Astrocyte (in vitro differentiated cells and primary cell): ENCODE results near the gene MARK2. TPM values are rescaled to one million over a fixed set of nuclear protein-coding genes. Genes with fewer than 3 reads are reported as not detected.

Experiments used
- DNase-seq: peaks from one replicate; pipeline ENCODE4 v3.0.0-alpha.2; 2010; ENCODE audit warnings: low read depth
- FAIRE-seq: peaks from 2 replicates; lab custom pipeline; 2011; peaks lifted over from hg19 to GRCh38; lab: Jason Lieb, UNC
- H2AFZ ChIP-seq: 2 replicates; pipeline ENCODE4 v1.6.0; 2012; ENCODE audit warnings: low read depth, low read length, inconsistent platforms
- H3K27ac ChIP-seq: 2 replicates; pipeline ENCODE4 v1.5.1; 2011; ENCODE audit warnings: low read depth, low read length, inconsistent platforms
- H3K27me3 ChIP-seq: 2 replicates; pipeline ENCODE4 v1.6.0; 2011; ENCODE audit warnings: low read length, inconsistent platforms; ENCODE audit not compliant: insufficient read depth
- H3K36me3 ChIP-seq: 2 replicates; pipeline ENCODE4 v1.5.1; 2011; ENCODE audit warnings: low read length, inconsistent platforms; ENCODE audit not compliant: insufficient read depth
- H3K4me1 ChIP-seq: 2 replicates; pipeline ENCODE4 v1.5.1; 2011; ENCODE audit warnings: low read length, inconsistent platforms; ENCODE audit not compliant: insufficient read depth
- H3K4me2 ChIP-seq: 2 replicates; pipeline ENCODE4 v1.6.0; 2012; ENCODE audit warnings: low read length, inconsistent platforms
- H3K4me3 ChIP-seq: 2 replicates; pipeline ENCODE4 v1.5.1; 2011; ENCODE audit warnings: low read depth, mild to moderate bottlenecking, low read length, inconsistent platforms; ENCODE audit not compliant: insufficient read depth
- H3K79me2 ChIP-seq: 2 replicates; pipeline ENCODE4 v1.6.0; 2012; ENCODE audit warnings: mild to moderate bottlenecking, low read length, inconsistent platforms; ENCODE audit not compliant: insufficient read depth
- H3K9ac ChIP-seq: 2 replicates; pipeline ENCODE4 v1.6.0; 2012; ENCODE audit warnings: mild to moderate bottlenecking, low read length, inconsistent platforms
- H3K9me3 ChIP-seq: 2 replicates; pipeline ENCODE4 v1.5.1; 2012; ENCODE audit warnings: low read depth, mild to moderate bottlenecking, low read length, inconsistent platforms; ENCODE audit not compliant: insufficient read depth
- H4K20me1 ChIP-seq: 2 replicates; pipeline ENCODE4 v1.6.0; 2012; ENCODE audit warnings: low read length, inconsistent platforms; ENCODE audit not compliant: insufficient read depth
- H3K27ac Mint-ChIP-seq: one replicate; pipeline ENCODE4 v1.8.0; 2021; ENCODE audit warnings: mild to moderate bottlenecking, mixed read lengths; ENCODE audit not compliant: unreplicated experiment
- H3K27me3 Mint-ChIP-seq: one replicate; pipeline ENCODE4 v1.8.0; 2021; ENCODE audit warnings: low read depth, mixed read lengths; ENCODE audit not compliant: unreplicated experiment
- H3K36me3 Mint-ChIP-seq: one replicate; pipeline ENCODE4 v1.8.0; 2021; ENCODE audit warnings: low read depth, mixed read lengths; ENCODE audit not compliant: unreplicated experiment
- H3K4me1 Mint-ChIP-seq: one replicate; pipeline ENCODE4 v1.8.0; 2021; ENCODE audit warnings: low read depth, mixed read lengths; ENCODE audit not compliant: unreplicated experiment
- H3K4me3 Mint-ChIP-seq: one replicate; pipeline ENCODE4 v1.8.0; 2021; ENCODE audit warnings: mild to moderate bottlenecking, moderate library complexity, mixed read lengths; ENCODE audit not compliant: unreplicated experiment
- H3K9me3 Mint-ChIP-seq: one replicate; pipeline ENCODE4 v1.8.0; 2021; ENCODE audit warnings: mild to moderate bottlenecking, mixed read lengths; ENCODE audit not compliant: unreplicated experiment
- CTCF ChIP-seq: IDR thresholded peaks from 2 replicates; pipeline ENCODE4 v1.5.1; 2011; ENCODE audit warnings: low read depth, mild to moderate bottlenecking, inconsistent platforms, low read length, moderate library complexity; ENCODE audit not compliant: insufficient read depth
- EZH2 ChIP-seq: IDR thresholded peaks from 2 replicates; pipeline ENCODE4 v1.6.1; 2012; ENCODE audit warnings: mild to moderate bottlenecking, low read length, inconsistent platforms; ENCODE audit not compliant: insufficient read depth
- total RNA-seq: library from RNA; stranded (reverse); gene quantifications from 2 replicates; pipeline ENCODE4 v1.2.1, GENCODE V29; 2021

MARK2 gene
- total RNA-seq, 1 donor from 2014 or later: 38.1 TPM

GRCh38 chr11:63851364-63851763, 12.5 kb downstream of the MARK2 start:
- H3K27me3 Mint-ChIP-seq: no peaks in the 10 kb centered on the region
- peaks cover 77% of the 10 kb centered on the region for H4K20me1 ChIP-seq
- no peak overlapping the region for H3K4me2 ChIP-seq
- H3K4me3 Mint-ChIP-seq: peak overlapping the region; percentile 1
- no peak for FAIRE-seq
- peaks cover 11% of the 10 kb centered on the region for H3K4me1 Mint-ChIP-seq
- H3K36me3 ChIP-seq: no peaks in the 10 kb centered on the region
- no peaks in the 10 kb centered on the region for H3K27me3 ChIP-seq
- H3K79me2 ChIP-seq: peaks cover 87% of the 10 kb centered on the region
- no peak overlapping the region for H3K27ac Mint-ChIP-seq
- no peaks in the 10 kb centered on the region for H3K9me3 ChIP-seq
- H3K9ac ChIP-seq: no peak overlapping the region
- H3K4me3 ChIP-seq: no peak overlapping the region
- peaks cover 14% of the 10 kb centered on the region for H3K36me3 Mint-ChIP-seq
- no peaks in the 10 kb centered on the region for H3K4me1 ChIP-seq
- TF ChIP-seq EZH2: no peak
- TF ChIP-seq CTCF: no peak
- no peaks in the 10 kb centered on the region for H3K9me3 Mint-ChIP-seq
- no peak overlapping the region for H2AFZ ChIP-seq
- DNase-seq: no peak
- no peak overlapping the region for H3K27ac ChIP-seq

- no peak overlapping the region for H3K27ac Mint-ChIP-seq
- Histone ChIP-seq H3K9me3 (no peaks in the 10 kb centered on the region), H3K4me2 (no peak overlapping the region), H3K4me1 (no peaks in the 10 kb centered on the region), H3K79me2 (peaks cover 86% of the 10 kb centered on the region), H3K27me3 (no peaks in the 10 kb centered on the region), H2AFZ (no peak overlapping the region), H3K9ac (no peak overlapping the region), H3K4me3 (no peak overlapping the region), H4K20me1 (peaks cover 72% of the 10 kb centered on the region), H3K27ac (no peak overlapping the region), H3K36me3 (no peaks in the 10 kb centered on the region)
- no peak for TF ChIP-seq CTCF
- no peak for TF ChIP-seq EZH2
- H3K9me3 Mint-ChIP-seq: no peaks in the 10 kb centered on the region
- H3K4me3 Mint-ChIP-seq: no peak overlapping the region
- H3K4me1 Mint-ChIP-seq: peaks cover 11% of the 10 kb centered on the region
- peaks cover 14% of the 10 kb centered on the region for H3K36me3 Mint-ChIP-seq
- DNase-seq: no peak
- H3K27me3 Mint-ChIP-seq: no peaks in the 10 kb centered on the region
- FAIRE-seq: no peak
Measured at GRCh38 chr11:63853476-63853875, 14.6 kb downstream of the MARK2 start.

- H3K36me3 ChIP-seq: no peaks in the 10 kb centered on the region
- no peak overlapping the region for H3K27ac ChIP-seq
- TF ChIP-seq EZH2 (no peak), CTCF (no peak)
- H3K4me1 ChIP-seq: no peaks in the 10 kb centered on the region
- no peak overlapping the region for H3K9ac ChIP-seq
- no peak for FAIRE-seq
- no peak overlapping the region for H3K4me2 ChIP-seq
- Mint-ChIP-seq H3K9me3 (no peaks in the 10 kb centered on the region), H3K4me3 (no peak overlapping the region), H3K27ac (no peak overlapping the region), H3K4me1 (peaks cover 11% of the 10 kb centered on the region), H3K36me3 (peaks cover 14% of the 10 kb centered on the region), H3K27me3 (no peaks in the 10 kb centered on the region)
- H3K27me3 ChIP-seq: no peaks in the 10 kb centered on the region
- H3K79me2 ChIP-seq: peaks cover 83% of the 10 kb centered on the region
- no peak overlapping the region for H3K4me3 ChIP-seq
- no peak for DNase-seq
- no peak overlapping the region for H2AFZ ChIP-seq
- no peaks in the 10 kb centered on the region for H3K9me3 ChIP-seq
- H4K20me1 ChIP-seq: peaks cover 74% of the 10 kb centered on the region
Measured at GRCh38 chr11:63854696-63855095, 15.8 kb downstream of the MARK2 start.
